ENCODE measurements around the gene RRAGC. TPM values are rescaled to one million over a fixed set of nuclear protein-coding genes. Genes with fewer than 3 reads are reported as not detected.

RRAGC gene
- total RNA-seq, 1 experiment from 2014 or later, result 11.4 TPM

- TF ChIP-seq ZSCAN18 (CRISPR knock-in tag; IDR thresholded peaks at IDR 0.05) (no peak), NFE2L1 (CRISPR knock-in tag; IDR thresholded peaks at IDR 0.05) (no peak), NR2C2 (CRISPR knock-in tag; IDR thresholded peaks at IDR 0.05) (no peak), CDX4 (CRISPR knock-in tag; IDR thresholded peaks at IDR 0.05; ENCODE audit: borderline replicate concordance) (no peak), ZNF671 (CRISPR knock-in tag; IDR thresholded peaks at IDR 0.05) (no peak)
These were observed 5.6 kb upstream of the RRAGC start (continued) for GRCh38 chr1:38865112-38865715.

GRCh38 chr1:38860454-38860795, 853 bp upstream of the RRAGC start:
- Mint-ChIP-seq H3K4me3 (peak overlapping the region; percentile 92), H3K36me3 (peaks cover 5% of the 10 kb centered on the region), H3K27me3 (ENCODE audit: low read depth) (no peaks in the 10 kb centered on the region), H3K4me1 (peaks cover 18% of the 10 kb centered on the region), H3K27ac (no peak overlapping the region), H3K9me3 (no peaks in the 10 kb centered on the region)
- DNase-seq (ENCODE audit: low spot score) (no peak), ATAC-seq (no peak)
- ChIA-PET POLR2A (no interaction called here), CTCF (interaction anchor here (1.0 to 1.6 kb wide), 2 partner anchors 104 to 238 kb away, joined by 3 to 4 read pairs; no protein-coding TSS in a partner anchor)
- no peak for TF ChIP-seq ZNF138 (CRISPR knock-in tag; conservative IDR thresholded peaks at IDR 0.05)
- TF ChIP-seq PRDM15 (CRISPR knock-in tag; IDR thresholded peaks at IDR 0.05), result no peak
- TF ChIP-seq CREB1 (CRISPR knock-in tag; IDR thresholded peaks at IDR 0.05), result no peak

GRCh38 chr1:38858833-38859560, 575 bp downstream of the RRAGC start:
- Mint-ChIP-seq H3K9me3 (no peaks in the 10 kb centered on the region), H3K4me1 (peaks cover 18% of the 10 kb centered on the region), H3K36me3 (peaks cover 13% of the 10 kb centered on the region), H3K27me3 (ENCODE audit: low read depth) (no peaks in the 10 kb centered on the region), H3K4me3 (peak overlapping the region; percentile 92), H3K27ac (peak overlapping the region; percentile 36; the same call in 1 of the 2 replicates)
- ChIA-PET CTCF (interaction anchor here (0.9 to 1.6 kb wide), 2 partner anchors 13 to 240 kb away, joined by 3 to 4 read pairs; no protein-coding TSS in a partner anchor), POLR2A (interaction anchor here (0.6 kb wide), 1 partner anchor 167 kb away, joined by 3 read pairs; the partner anchor contains the start of gene NDUFS5)
- DNase-seq (ENCODE audit: low spot score) (no peak), ATAC-seq (peak; percentile 8)
- TF ChIP-seq ESRRA (CRISPR knock-in tag; IDR thresholded peaks at IDR 0.05; ENCODE audit: borderline replicate concordance) (0 out of 2 replicates have a peak, but pooled peaks have one; percentile 10), E2F4 (CRISPR knock-in tag; IDR thresholded peaks at IDR 0.05; ENCODE audit: borderline replicate concordance, low read depth) (no peak)

- ATAC-seq, result no peak
- DNase-seq (ENCODE audit: low spot score), result no peak
- CTCF ChIA-PET, result no interaction called here
- no peaks in the 10 kb centered on the region for H3K9me3 Mint-ChIP-seq
- POLR2A ChIA-PET, result no interaction called here
- H3K27ac Mint-ChIP-seq, result no peak overlapping the region
- H3K27me3 Mint-ChIP-seq (ENCODE audit: low read depth), result no peaks in the 10 kb centered on the region
- TF ChIP-seq RELA (CRISPR knock-in tag; IDR thresholded peaks at IDR 0.05; ENCODE audit: borderline replicate concordance) (no peak), ELF4 (CRISPR knock-in tag; IDR thresholded peaks at IDR 0.05; ENCODE audit: low read depth) (no peak), ZBTB21 (CRISPR knock-in tag; IDR thresholded peaks at IDR 0.05; ENCODE audit: borderline replicate concordance) (no peak)
- 0 out of 2 replicates have a peak, but pooled peaks cover 1% of the 10 kb centered on the region for H3K4me1 Mint-ChIP-seq
- peaks cover 27% of the 10 kb centered on the region for H3K36me3 Mint-ChIP-seq
- H3K4me3 Mint-ChIP-seq, result no peak overlapping the region
These were observed 6.8 kb downstream of the RRAGC start for GRCh38 chr1:38852780-38853179.
